Right lobe of liver (tissue), 4 donors: ENCODE results near the gene NUP214.

ENCODE experiments used
- CTCF ChIP-seq, 4 donors: fragments of 200-600 bp in 3 of 4; fragments of 450-650 bp in 1 of 4; IDR thresholded peaks; one replicate each; pipeline versions ENCODE4 v1.5.1 to v1.8.0; 2016 to 2022; ENCODE audit warnings: antibody characterized with exemption in 4 of 4, mild to moderate bottlenecking in 2 of 4
- POLR2A ChIP-seq: fragments of 450-650 bp; IDR thresholded peaks from one replicate; pipeline ENCODE4 v1.6.1; 2017; ENCODE audit warnings: antibody characterized with exemption, mild to moderate bottlenecking
- donor health status: DM: no; HTN: no; CAD: no.
- donor health status: DM: no; HTN: no; CAD: no.
- donor health status: DM: no; HTN: yes; CAD: no.

- TF ChIP-seq CTCF (IDR thresholded peaks at IDR 0.05) (no peak), POLR2A (no peak)
Measured at GRCh38 chr9:131185924-131186323, 60.5 kb downstream of the NUP214 start.
